Measurements from ENCODE around the gene TICAM2. TPM values are rescaled to one million over a fixed set of nuclear protein-coding genes. Genes with fewer than 3 reads are reported as not detected.

TICAM2 gene
- polyA plus RNA-seq, 1 donor (not counting 4 experiments of a cell fraction or from before 2014, with no cell fraction given), result not detected

DNA sequence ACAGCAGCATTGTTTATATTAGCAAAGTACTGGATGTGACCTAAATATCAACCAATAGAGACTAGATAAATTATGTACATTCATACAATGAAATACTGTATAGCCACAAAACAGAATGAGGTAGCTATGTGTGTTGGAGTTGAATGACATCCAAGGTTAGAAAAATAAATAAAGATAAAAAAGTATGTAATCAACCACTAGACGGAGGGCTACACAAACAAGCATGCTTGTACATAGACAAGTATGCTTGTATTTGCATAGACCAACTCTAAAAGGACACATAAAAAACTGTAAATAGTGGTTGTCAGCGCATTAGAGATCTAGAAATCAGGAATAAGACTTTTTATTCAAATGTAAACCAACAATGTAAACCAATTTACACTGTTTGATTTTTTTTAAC lies 60.7 kb downstream of the TICAM2 start:
- DNase-seq (ENCODE audit: low read depth, low spot score) (no peak), FAIRE-seq (no peak)
- Histone ChIP-seq H3K36me3 (ENCODE audit: control insufficient read depth in 2 of 2, extremely low read depth in 1 of 2, insufficient read depth in 2 of 2, low read length in 2 of 2) (no peaks in the 10 kb centered on the region), H3K9ac (ENCODE audit: control insufficient read depth, extremely low read depth, insufficient read depth, low read length) (peak overlapping the region; percentile 91), H2AFZ (ENCODE audit: control insufficient read depth, low read length) (no peak overlapping the region), H3K9me3 (ENCODE audit: control insufficient read depth, low read depth, low read length) (no peaks in the 10 kb centered on the region), H3K27ac (ENCODE audit: control insufficient read depth, insufficient read depth, low read length) (peak overlapping the region; percentile 63), H3K4me2 (ENCODE audit: control insufficient read depth, extremely low read depth, insufficient read depth, low read depth, low read length) (peak overlapping the region; percentile 85), H3K4me3 (ENCODE audit: control insufficient read depth in 2 of 3, extremely low read depth in 1 of 3, insufficient read depth in 2 of 3, low read depth in 1 of 3, low read length in 3 of 3) (peak overlapping the region; percentile 81 to 93 (median 92)), H3K9me1 (ENCODE audit: control insufficient read depth, extremely low read depth, insufficient read depth, low read length) (no peaks in the 10 kb centered on the region), H3K79me2 (ENCODE audit: control insufficient read depth, insufficient read depth, low read length) (peaks cover 75% of the 10 kb centered on the region), H3K27me3 (ENCODE audit: control insufficient read depth, extremely low read depth, insufficient read depth, low read length) (no peaks in the 10 kb centered on the region), H3K4me1 (ENCODE audit: control insufficient read depth, extremely low read depth, insufficient read depth, low read length) (peaks cover 16% of the 10 kb centered on the region), H4K20me1 (ENCODE audit: control insufficient read depth, extremely low read depth, insufficient read depth, low read length) (peaks cover 6% of the 10 kb centered on the region)
- no peak for TF ChIP-seq EZH2 (IDR thresholded peaks at IDR 0.05; ENCODE audit: low read length)
- no peak for TF ChIP-seq CTCF (optimal IDR thresholded peaks at IDR 0.05 in 1 of 3, IDR thresholded peaks at IDR 0.05 in 1 of 3, conservative IDR thresholded peaks at IDR 0.05 in 1 of 3; ENCODE audit: extremely low read depth in 1 of 3, insufficient read depth in 2 of 3, low read length in 3 of 3)
- dilution Hi-C loops (cut with MboI; ENCODE audit: extremely low pct_ligation_motif_present, low sequenced_read_pairs), result no loop called here

GRCh38 chr5:115535479-115536035 lies 66.7 kb downstream of the TICAM2 start:
- peaks cover 22% of the 10 kb centered on the region for H3K4me1 ChIP-seq (ENCODE audit: control insufficient read depth, extremely low read depth, insufficient read depth, low read length)
- dilution Hi-C loops (cut with MboI; ENCODE audit: extremely low pct_ligation_motif_present, low sequenced_read_pairs), result no loop called here
- no peak for DNase-seq (ENCODE audit: low read depth, low spot score)
- no peaks in the 10 kb centered on the region for H3K36me3 ChIP-seq (ENCODE audit: control insufficient read depth in 2 of 2, extremely low read depth in 1 of 2, insufficient read depth in 2 of 2, low read length in 2 of 2)
- H3K9me3 ChIP-seq (ENCODE audit: control insufficient read depth, low read depth, low read length), result no peaks in the 10 kb centered on the region
- FAIRE-seq, result no peak
- no peak overlapping the region for H3K27ac ChIP-seq (ENCODE audit: control insufficient read depth, insufficient read depth, low read length)
- H3K9me1 ChIP-seq (ENCODE audit: control insufficient read depth, extremely low read depth, insufficient read depth, low read length), result peaks cover 3% of the 10 kb centered on the region
- H2AFZ ChIP-seq (ENCODE audit: control insufficient read depth, low read length), result no peak overlapping the region
- H3K4me3 ChIP-seq (ENCODE audit: control insufficient read depth in 2 of 3, extremely low read depth in 1 of 3, insufficient read depth in 2 of 3, low read depth in 1 of 3, low read length in 3 of 3), result no peak overlapping the region
- H3K4me2 ChIP-seq (ENCODE audit: control insufficient read depth, extremely low read depth, insufficient read depth, low read depth, low read length), result no peak overlapping the region
- no peak overlapping the region for H3K9ac ChIP-seq (ENCODE audit: control insufficient read depth, extremely low read depth, insufficient read depth, low read length)
- H4K20me1 ChIP-seq (ENCODE audit: control insufficient read depth, extremely low read depth, insufficient read depth, low read length), result peaks cover 7% of the 10 kb centered on the region
- no peak for TF ChIP-seq CTCF (optimal IDR thresholded peaks at IDR 0.05 in 1 of 3, IDR thresholded peaks at IDR 0.05 in 1 of 3, conservative IDR thresholded peaks at IDR 0.05 in 1 of 3; ENCODE audit: extremely low read depth in 1 of 3, insufficient read depth in 2 of 3, low read length in 3 of 3)
- no peak for TF ChIP-seq EZH2 (IDR thresholded peaks at IDR 0.05; ENCODE audit: low read length)
- H3K27me3 ChIP-seq (ENCODE audit: control insufficient read depth, extremely low read depth, insufficient read depth, low read length), result no peaks in the 10 kb centered on the region
- H3K79me2 ChIP-seq (ENCODE audit: control insufficient read depth, insufficient read depth, low read length), result peaks cover 97% of the 10 kb centered on the region

Data from keratinocyte (primary cell).